Measurements from ENCODE around the gene PRPF18. TPM values are rescaled to one million over a fixed set of nuclear protein-coding genes. Genes with fewer than 3 reads are reported as not detected.

Gene PRPF18, protein sequence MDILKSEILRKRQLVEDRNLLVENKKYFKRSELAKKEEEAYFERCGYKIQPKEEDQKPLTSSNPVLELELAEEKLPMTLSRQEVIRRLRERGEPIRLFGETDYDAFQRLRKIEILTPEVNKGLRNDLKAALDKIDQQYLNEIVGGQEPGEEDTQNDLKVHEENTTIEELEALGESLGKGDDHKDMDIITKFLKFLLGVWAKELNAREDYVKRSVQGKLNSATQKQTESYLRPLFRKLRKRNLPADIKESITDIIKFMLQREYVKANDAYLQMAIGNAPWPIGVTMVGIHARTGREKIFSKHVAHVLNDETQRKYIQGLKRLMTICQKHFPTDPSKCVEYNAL
- total RNA-seq = 43.7 and 46.8 TPM in 2 replicates

GRCh38 chr10:13586676-13587355 is at the start of gene PRPF18:
Gene PRPF18 (plus strand): TSS chr10:13586965. CDS start chr10:13587087, 122 bp downstream.

Other genes starting within 250 kb of the PRPF18 start
- 21.9 and 34.8 TPM in 2 replicates for gene SEPHS1, start 238.7 kb upstream of the PRPF18 start, total RNA-seq
- gene BEND7, start 58.0 kb upstream of the PRPF18 start, total RNA-seq = 1.4 and 10.3 TPM in 2 replicates

All from nasal cavity respiratory epithelium epithelial cell of viscerocranial mucosa (primary cell).